Esophagus squamous epithelium (tissue), 5 donors: ENCODE results near the gene LGR4. TPM values are rescaled to one million over a fixed set of nuclear protein-coding genes. Genes with fewer than 3 reads are reported as not detected.
A peak's percentile ranks its signal among the peaks of the same experiment; 100 is the strongest.

Source experiments
- DNase-seq: peaks from one replicate; lab custom pipeline; 2025; lab: John Stamatoyannopoulos, UW
- H3K27ac ChIP-seq, 4 donors: fragments of 200-600 bp; sonication (generic); one replicate each; pipeline ENCODE4 v1.5.1; 2016 to 2019; ENCODE audit warnings: mild to moderate bottlenecking in 1 of 4
- H3K27me3 ChIP-seq, 4 donors: fragments of 200-600 bp; sonication (generic); 1 replicate in 3 of 4; 2 replicates in 1 of 4; pipeline versions ENCODE4 v1.5.1 to v1.6.0; 2017 to 2021; ENCODE audit warnings: antibody characterized with exemption in 1 of 4
- H3K36me3 ChIP-seq, 3 donors: fragments of 200-600 bp; sonication (generic); one replicate each; pipeline ENCODE4 v1.5.1; 2016 to 2019
- H3K4me1 ChIP-seq, 3 donors: fragments of 200-600 bp; sonication (generic); one replicate each; pipeline ENCODE4 v1.5.1; 2017 to 2019
- H3K4me3 ChIP-seq, 4 donors: fragments of 200-600 bp; sonication (generic); 1 replicate in 3 of 4; 2 replicates in 1 of 4; pipeline ENCODE4 v1.5.1; 2016 to 2019; ENCODE audit warnings: mild to moderate bottlenecking in 2 of 4, moderate library complexity in 1 of 4
- H3K9me3 ChIP-seq, 3 donors: fragments of 200-600 bp; sonication (generic); one replicate each; pipeline ENCODE4 v1.5.1; 2016 to 2019
- POLR2A ChIP-seq, 4 donors: fragments of 450-650 bp; IDR thresholded peaks; one replicate each; pipeline ENCODE4 v1.6.1; 2017; ENCODE audit warnings: antibody characterized with exemption in 4 of 4, mild to moderate bottlenecking in 4 of 4, moderate library complexity in 3 of 4
- WGBS, 2 donors: methylation state at CpG; one replicate each; pipeline ENCODE4 v1.1.5; 2018; 5-methylcytosine and 5-hydroxymethylcytosine counted together
- intact Hi-C: fragments of 100-400 bp; cut with DNase I; formaldehyde crosslinking; loops from one replicate; pipeline ENCODE4 v1.15.0; 2022
- total RNA-seq, 4 donors: library from RNA; depleted of rRNA; stranded (reverse); fragments of >200 nt; gene quantifications; one replicate each; pipeline ENCODE4 v1.1.0, GENCODE V29; 2016
- TF ChIP-seq, protein P1 (sequence below), 6 experiments: fragments of 450-650 bp in 4 of 6; fragments of 200-600 bp in 2 of 6; sonication (generic) in 2 of 6; IDR thresholded peaks; one replicate each; pipeline ENCODE4 v1.5.1; 2016 to 2019; ENCODE audit warnings: antibody characterized with exemption in 6 of 6, mild to moderate bottlenecking in 4 of 6, moderate library complexity in 4 of 6
- donor health status: DM: yes; HTN: yes; CAD: no.

Gene LGR4
- total RNA-seq, 4 donors from 2014 or later, result 22.3 to 45.6 (median 35.1) TPM

DNA sequence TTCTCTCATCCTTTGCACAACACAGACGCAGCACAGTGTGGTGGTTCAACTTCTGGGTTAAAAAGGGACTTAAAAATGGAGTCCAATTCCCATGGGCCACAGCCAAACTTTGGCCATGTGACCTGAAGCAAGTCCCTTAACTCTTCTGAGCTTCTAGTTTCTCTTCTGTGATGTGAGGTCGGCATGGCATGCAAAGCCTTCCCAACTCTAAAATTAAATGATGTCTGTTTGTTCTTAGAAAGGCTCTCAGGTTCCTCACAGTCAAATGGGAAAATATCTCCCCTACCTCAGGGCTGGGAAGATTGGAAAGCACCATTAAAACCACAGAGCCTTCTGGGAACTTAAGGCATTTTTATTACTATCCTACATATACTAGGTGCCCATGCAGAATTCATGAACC lies 38.8 kb downstream of the LGR4 start:
- H3K4me1 ChIP-seq, result peaks cover 0 to 51% (median 5%) of the 10 kb centered on the region in 3 donors
- TF ChIP-seq, protein P1, sequence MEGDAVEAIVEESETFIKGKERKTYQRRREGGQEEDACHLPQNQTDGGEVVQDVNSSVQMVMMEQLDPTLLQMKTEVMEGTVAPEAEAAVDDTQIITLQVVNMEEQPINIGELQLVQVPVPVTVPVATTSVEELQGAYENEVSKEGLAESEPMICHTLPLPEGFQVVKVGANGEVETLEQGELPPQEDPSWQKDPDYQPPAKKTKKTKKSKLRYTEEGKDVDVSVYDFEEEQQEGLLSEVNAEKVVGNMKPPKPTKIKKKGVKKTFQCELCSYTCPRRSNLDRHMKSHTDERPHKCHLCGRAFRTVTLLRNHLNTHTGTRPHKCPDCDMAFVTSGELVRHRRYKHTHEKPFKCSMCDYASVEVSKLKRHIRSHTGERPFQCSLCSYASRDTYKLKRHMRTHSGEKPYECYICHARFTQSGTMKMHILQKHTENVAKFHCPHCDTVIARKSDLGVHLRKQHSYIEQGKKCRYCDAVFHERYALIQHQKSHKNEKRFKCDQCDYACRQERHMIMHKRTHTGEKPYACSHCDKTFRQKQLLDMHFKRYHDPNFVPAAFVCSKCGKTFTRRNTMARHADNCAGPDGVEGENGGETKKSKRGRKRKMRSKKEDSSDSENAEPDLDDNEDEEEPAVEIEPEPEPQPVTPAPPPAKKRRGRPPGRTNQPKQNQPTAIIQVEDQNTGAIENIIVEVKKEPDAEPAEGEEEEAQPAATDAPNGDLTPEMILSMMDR (IDR thresholded peaks at IDR 0.05), result no peak
- TF ChIP-seq POLR2A (IDR thresholded peaks at IDR 0.05), result no peak
- WGBS, 2 donors, result 71 to 83% methylated on average over 2 of the region's 2 CpGs
- intact Hi-C loops, result no loop called here
- H3K27me3 ChIP-seq, result no peaks in the 10 kb centered on the region
- no peak overlapping the region for H3K4me3 ChIP-seq
- no peak overlapping the region for H3K27ac ChIP-seq
- DNase-seq, result no peak
- no peaks in the 10 kb centered on the region for H3K36me3 ChIP-seq
- H3K9me3 ChIP-seq, result no peaks in the 10 kb centered on the region

DNA sequence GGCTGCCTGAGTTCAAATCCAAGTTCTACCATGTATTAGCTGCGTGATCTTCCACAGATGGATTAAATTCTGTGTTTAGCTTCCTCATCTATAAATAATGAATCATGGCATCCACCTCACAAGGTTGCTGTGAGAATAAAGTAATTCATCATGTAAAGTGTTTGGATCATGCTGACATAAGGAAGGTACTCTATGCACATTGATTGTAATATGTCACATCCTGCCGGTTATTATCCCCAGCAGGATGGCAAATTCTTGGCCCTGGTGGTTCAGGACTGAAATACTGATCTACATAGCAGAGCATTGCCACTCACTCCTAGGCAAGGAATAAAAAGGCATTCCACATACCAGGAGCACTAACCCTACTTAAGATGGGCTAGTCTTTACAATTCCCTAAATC lies 40.8 kb downstream of the LGR4 start:
- 56 to 68% methylated on average over 2 of the region's 2 CpGs for WGBS, 2 donors
- no peak overlapping the region for H3K4me3 ChIP-seq
- intact Hi-C loops, result no loop called here
- H3K9me3 ChIP-seq, result no peaks in the 10 kb centered on the region
- no peaks in the 10 kb centered on the region for H3K27me3 ChIP-seq
- peaks cover 0 to 57% (median 12%) of the 10 kb centered on the region in 3 donors for H3K4me1 ChIP-seq
- no peak for DNase-seq
- H3K27ac ChIP-seq, result no peak overlapping the region
- H3K36me3 ChIP-seq, result no peaks in the 10 kb centered on the region
- TF ChIP-seq, protein P1 (IDR thresholded peaks at IDR 0.05), result no peak

- TF ChIP-seq POLR2A (IDR thresholded peaks at IDR 0.05), result no peak
- TF ChIP-seq, protein P1 (IDR thresholded peaks at IDR 0.05), result no peak
- 33 to 34% methylated on average over 5 of the region's 5 CpGs for WGBS, 2 donors
- H3K9me3 ChIP-seq, result no peaks in the 10 kb centered on the region
- no peak overlapping the region for H3K4me3 ChIP-seq
- H3K27ac ChIP-seq, result peak overlapping the region; percentile 30 to 64 (median 50)
- intact Hi-C loops, result no loop called here
- H3K36me3 ChIP-seq, result no peaks in the 10 kb centered on the region
- DNase-seq, result no peak
- H3K27me3 ChIP-seq, result no peaks in the 10 kb centered on the region
- peaks cover 0 to 59% (median 14%) of the 10 kb centered on the region in 3 donors for H3K4me1 ChIP-seq
These were observed 42.7 kb downstream of the LGR4 start for GRCh38 chr11:27429761-27430393.

- 53 to 54% methylated on average over 7 of the region's 7 CpGs for WGBS, 2 donors
- H3K27me3 ChIP-seq, result no peaks in the 10 kb centered on the region
- no peak for DNase-seq
- H3K27ac ChIP-seq, result peak overlapping the region in 3 of 4 donors; percentile 12 to 25 (median 22)
- intact Hi-C loops, result no loop called here
- TF ChIP-seq, protein P1 (IDR thresholded peaks at IDR 0.05), result no peak
- TF ChIP-seq POLR2A (IDR thresholded peaks at IDR 0.05), result no peak
- H3K4me1 ChIP-seq, result peaks cover 12 to 79% (median 23%) of the 10 kb centered on the region in 3 donors
- H3K9me3 ChIP-seq, result no peaks in the 10 kb centered on the region
- H3K36me3 ChIP-seq, result no peaks in the 10 kb centered on the region
- no peak overlapping the region for H3K4me3 ChIP-seq
These were observed 45.2 kb downstream of the LGR4 start for GRCh38 chr11:27427183-27427980.

GRCh38 chr11:27425814-27426213 lies 46.8 kb downstream of the LGR4 start:
- peaks cover 12 to 79% (median 30%) of the 10 kb centered on the region in 3 donors for H3K4me1 ChIP-seq
- 89 to 90% methylated on average over 2 of the region's 2 CpGs for WGBS, 2 donors
- TF ChIP-seq, protein P1 (IDR thresholded peaks at IDR 0.05), result no peak
- TF ChIP-seq POLR2A (IDR thresholded peaks at IDR 0.05), result no peak
- H3K36me3 ChIP-seq, result no peaks in the 10 kb centered on the region
- H3K4me3 ChIP-seq, result no peak overlapping the region
- intact Hi-C loops, result no loop called here
- no peak overlapping the region for H3K27ac ChIP-seq
- no peaks in the 10 kb centered on the region for H3K9me3 ChIP-seq
- DNase-seq, result no peak
- H3K27me3 ChIP-seq, result no peaks in the 10 kb centered on the region
